ENCODE data around the gene TSR3.
"Not testable (repeated sequence)": the region's sequence is repeated elsewhere in the genome, so short reads cannot be mapped to it uniquely, and the experiment has no call there.

TSR3 gene

GRCh38 chr16:1337486-1337885 lies 14.2 kb downstream of the TSR3 start:
- no peak for DNase-seq (ENCODE audit: low spot score)

- DNase-seq (ENCODE audit: low spot score), result no peak
These were observed 15.1 kb downstream of the TSR3 start for GRCh38 chr16:1336619-1337018.

- no peak for DNase-seq (ENCODE audit: low spot score)
These were observed 15.7 kb downstream of the TSR3 start for GRCh38 chr16:1335996-1336395.

GRCh38 chr16:1335211-1335971 lies 16.3 kb downstream of the TSR3 start:
- DNase-seq (ENCODE audit: low spot score), result no peak

GRCh38 chr16:1334739-1335138 lies 16.9 kb downstream of the TSR3 start:
- no peak for DNase-seq (ENCODE audit: low spot score)

- DNase-seq (ENCODE audit: low spot score), result no peak
These were observed 17.6 kb downstream of the TSR3 start for GRCh38 chr16:1333854-1334700.

GRCh38 chr16:1333149-1333812 lies 18.4 kb downstream of the TSR3 start, which contains the start of gene BAIAP3:
Gene BAIAP3, plus strand, starts transcription at chr16:1333645. Its CDS starts 4,905 bp downstream, at chr16:1338550.
- peak; percentile 59 for DNase-seq (ENCODE audit: low spot score)

GRCh38 chr16:1332618-1333148 lies 19.0 kb downstream of the TSR3 start:
- no peak for DNase-seq (ENCODE audit: low spot score)

- peak; percentile 46 for DNase-seq (ENCODE audit: low spot score)
These were observed 19.7 kb downstream of the TSR3 start for GRCh38 chr16:1331712-1332617.

GRCh38 chr16:1330931-1331711 lies 20.6 kb downstream of the TSR3 start:
- DNase-seq (ENCODE audit: low spot score), result no peak

- no peak for DNase-seq (ENCODE audit: low spot score)
These were observed 21.3 kb downstream of the TSR3 start for GRCh38 chr16:1330260-1330914.

GRCh38 chr16:1328961-1329360 lies 22.7 kb downstream of the TSR3 start:
- DNase-seq (ENCODE audit: low spot score), result not testable (repeated sequence)

GRCh38 chr16:1328136-1328535 lies 23.5 kb downstream of the TSR3 start:
- DNase-seq (ENCODE audit: low spot score), result not testable (repeated sequence)

GRCh38 chr16:1327619-1327947 lies 24.1 kb downstream of the TSR3 start:
- no peak for DNase-seq (ENCODE audit: low spot score)

GRCh38 chr16:1326946-1327618 lies 24.6 kb downstream of the TSR3 start:
- no peak for DNase-seq (ENCODE audit: low spot score)

GRCh38 chr16:1326391-1326790 lies 25.3 kb downstream of the TSR3 start:
- DNase-seq (ENCODE audit: low spot score), result no peak

GRCh38 chr16:1325673-1326371 lies 25.9 kb downstream of the TSR3 start:
- DNase-seq (ENCODE audit: low spot score), result no peak

GRCh38 chr16:1325261-1325660 lies 26.4 kb downstream of the TSR3 start:
- DNase-seq (ENCODE audit: low spot score), result no peak

GRCh38 chr16:1324286-1324826 lies 27.3 kb downstream of the TSR3 start:
- no peak for DNase-seq (ENCODE audit: low spot score)
